NCI-H748 treated with DMSO at 0.1 percent for 48 hours (cell line): Measurements from ENCODE around the gene FAM227B.

Experiments used
- DNase-seq: peaks from one replicate; lab custom pipeline; 2025; lab: John Stamatoyannopoulos, UW

The FAM227B gene

DNA sequence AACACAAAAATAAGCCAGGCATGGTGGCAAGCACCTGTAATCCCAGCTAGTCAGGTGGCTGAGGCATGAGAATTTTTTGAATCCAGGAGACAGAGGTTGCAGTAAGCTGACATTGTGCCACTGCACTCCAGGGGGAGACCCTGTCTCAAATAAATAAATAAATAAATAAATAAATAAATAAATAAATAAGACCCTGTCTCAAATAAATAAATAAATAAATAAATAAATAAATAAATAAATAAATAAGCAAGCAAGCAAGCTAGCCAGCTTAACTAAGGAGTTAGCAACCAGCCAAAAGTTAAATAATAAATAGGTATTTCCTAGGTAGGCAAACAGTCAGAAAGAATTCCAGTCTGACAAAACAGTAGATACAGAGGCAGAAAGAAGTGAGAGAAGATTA is 326.7 kb downstream of the FAM227B start:
- DNase-seq, result no peak

DNA sequence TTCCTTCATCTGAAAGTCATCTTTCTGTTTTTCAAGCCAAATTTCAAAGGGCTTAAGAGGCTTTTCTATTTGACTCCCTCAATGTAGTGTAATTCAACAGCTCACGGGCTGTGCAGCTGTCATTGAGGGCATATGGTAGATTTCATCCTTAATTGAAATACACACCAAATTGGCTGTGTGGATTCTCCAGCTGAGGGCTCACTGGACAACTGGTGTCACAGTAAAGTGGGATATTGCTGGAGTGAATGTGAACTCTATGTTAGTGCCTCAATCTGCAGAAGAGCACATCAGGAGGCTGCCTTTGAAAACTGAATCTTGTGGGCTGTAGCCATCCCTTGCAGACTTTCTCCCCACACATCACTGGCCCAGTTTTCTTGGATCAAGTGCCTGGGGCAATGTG is 330.4 kb downstream of the FAM227B start:
- no peak for DNase-seq

DNA sequence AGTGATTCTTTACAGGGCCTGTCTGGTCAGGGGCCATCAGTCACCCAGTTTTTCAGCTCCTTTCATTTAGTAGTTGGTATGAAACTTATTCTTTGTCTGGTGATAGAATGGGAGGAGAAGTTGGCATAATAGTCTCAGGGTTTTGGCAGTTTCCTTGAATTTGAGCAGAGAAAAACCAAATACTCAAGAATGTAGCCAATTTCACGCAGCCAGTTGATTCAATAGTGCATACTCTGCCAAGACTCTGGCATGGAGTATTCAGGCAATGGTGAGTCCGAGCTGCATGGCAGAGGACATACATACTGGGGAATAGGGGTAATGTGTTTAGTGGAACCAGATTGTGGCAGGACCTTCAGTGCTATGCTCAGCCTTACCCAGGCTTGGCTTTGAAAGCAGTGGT is 332.2 kb downstream of the FAM227B start:
- no peak for DNase-seq

DNA sequence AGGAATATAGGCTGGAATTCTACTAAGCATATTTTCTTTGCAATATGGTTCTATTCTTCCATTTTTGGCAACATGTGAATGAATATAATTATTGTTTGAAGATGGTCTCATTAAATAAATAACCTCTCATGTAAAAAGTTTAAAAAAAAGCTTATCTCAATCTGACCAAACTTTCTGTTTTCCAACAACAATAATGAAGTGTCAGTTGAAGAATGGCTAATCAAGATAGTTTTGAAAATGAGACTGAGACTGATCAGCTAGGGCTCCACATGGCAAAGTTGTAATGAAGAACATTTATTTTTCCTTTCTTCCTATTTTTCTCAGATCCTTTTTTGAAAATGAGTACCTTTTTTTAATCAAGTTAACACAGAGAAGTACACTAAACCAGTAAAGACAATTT is 333.1 kb downstream of the FAM227B start:
- no peak for DNase-seq

DNA sequence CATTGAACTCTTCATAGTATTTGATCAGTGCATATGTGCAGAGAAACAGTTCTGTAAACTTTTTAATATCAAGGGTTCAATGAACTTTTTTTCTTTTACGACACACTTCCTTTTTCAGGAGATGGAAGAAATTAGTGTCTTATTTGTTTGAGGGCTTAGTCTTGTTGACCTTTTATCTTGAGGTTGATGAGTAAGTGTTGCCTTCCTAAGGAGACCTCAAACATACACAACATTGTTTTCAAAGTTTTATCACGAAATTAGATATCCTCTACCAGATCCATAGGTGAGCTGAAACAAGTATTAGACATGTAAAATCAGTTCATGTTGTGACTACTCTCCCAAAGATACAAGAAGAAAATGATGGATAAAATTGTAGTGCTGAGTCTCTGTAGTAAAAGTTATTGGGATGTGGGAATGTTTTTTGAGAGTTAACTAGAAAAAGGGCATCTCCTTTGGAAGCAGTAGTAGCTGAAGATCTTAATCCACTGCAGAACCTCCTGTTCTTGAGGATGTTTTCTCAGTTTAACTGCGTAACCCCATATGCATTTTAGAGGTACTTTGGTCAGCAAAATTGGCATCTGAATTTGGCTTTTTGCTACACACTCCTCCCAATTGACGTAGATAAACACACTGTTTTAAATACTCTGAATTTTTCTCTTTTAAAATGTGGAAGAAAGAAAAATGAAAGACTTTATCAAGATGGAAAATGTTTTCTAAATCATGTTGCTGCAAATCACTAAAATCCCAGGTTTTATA is 333.8 kb downstream of the FAM227B start:
- no peak for DNase-seq

DNA sequence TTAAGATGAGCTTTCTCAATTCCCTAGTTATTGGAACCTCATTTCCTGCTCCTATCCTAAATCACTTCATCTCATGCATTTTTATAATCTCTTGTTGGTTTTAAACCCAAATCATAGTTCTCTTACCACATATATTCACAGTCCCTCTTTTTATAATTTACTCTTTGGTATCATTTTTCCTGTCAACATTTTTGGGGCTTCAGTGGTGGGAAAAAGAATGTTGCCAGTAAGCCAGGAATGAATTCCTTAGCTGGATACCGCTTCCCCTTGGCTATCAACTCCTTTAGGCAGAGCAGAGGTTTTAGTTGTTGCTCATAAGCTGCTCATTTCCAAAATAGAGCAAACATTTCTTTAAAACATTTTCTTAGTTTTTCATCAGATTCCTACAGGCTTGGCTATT is 338.3 kb downstream of the FAM227B start:
- DNase-seq, result no peak

DNA sequence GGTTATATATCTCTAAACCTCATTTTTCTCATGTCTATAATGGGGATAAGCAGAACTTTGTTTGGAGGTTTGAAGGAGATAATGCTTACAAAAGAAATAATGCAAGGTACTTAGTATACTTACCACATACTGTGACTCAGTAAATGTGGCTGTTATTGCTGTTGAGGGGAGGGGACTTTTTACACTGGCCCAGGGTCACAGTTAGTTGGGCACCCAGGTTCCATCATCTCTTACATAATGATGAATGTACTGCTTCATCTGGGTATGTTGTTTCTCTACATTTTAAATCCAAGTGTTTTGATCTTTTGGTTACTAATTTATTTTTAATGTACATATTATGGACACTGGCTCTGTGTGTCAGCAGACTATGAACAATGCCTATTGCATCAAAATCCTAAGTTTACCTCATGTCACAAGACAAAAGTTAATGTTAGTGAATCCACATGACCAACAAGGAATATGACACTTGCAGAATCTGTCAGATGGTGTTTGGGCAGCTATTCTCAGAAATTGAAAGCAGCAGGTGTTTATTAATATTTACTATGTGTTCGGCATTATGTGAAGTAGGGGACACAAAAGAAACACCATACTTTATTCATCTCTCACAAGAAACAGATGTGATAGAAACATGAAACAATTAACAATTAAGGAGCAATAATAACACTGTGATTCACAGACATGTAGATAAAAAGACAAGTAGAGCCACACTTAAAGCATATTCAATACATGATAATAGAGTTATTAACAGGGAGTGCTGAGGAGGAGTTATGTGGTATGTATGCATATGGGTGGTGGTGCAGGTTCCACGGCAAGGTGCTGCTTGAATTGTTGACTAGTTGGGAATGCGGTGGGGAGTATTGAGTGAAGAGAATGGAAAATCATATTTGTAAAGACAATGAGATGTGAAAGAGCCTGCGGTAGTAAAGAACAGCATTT is 340.8 kb downstream of the FAM227B start:
- no peak for DNase-seq

DNA sequence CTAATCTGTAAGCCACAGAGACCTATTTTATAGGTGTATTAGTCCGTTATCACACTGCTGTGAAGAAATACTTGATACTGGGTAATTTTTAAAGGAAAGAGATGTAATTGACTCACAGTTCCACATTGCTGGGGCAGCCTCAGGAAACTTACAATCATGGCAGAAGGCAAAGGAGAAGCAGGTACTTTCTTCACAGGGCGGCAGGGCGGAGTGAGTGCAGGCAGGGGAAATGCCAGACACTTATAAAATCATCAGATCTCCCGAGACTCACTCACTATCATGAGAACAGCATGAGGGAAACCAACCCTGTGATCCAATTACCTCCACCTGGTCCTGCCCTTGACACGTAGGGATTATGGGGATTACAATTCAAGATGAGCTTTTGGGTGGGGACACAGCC is 341.9 kb downstream of the FAM227B start:
- DNase-seq, result no peak
